ENCODE results near the gene NFYB.
A peak's percentile ranks its signal among the peaks of the same experiment; 100 is the strongest.
"Not testable (repeated sequence)": the region's sequence is repeated elsewhere in the genome, so short reads cannot be mapped to it uniquely, and the experiment has no call there.

Gene NFYB

GRCh38 chr12:104137902-104138796 is at the start of gene NFYB:
NFYB (minus strand) TSS chr12:104138210; CDS start chr12:104135453, 2,757 bp downstream.
- DNase-seq, result peak; percentile 70 to 83 (median 81)

GRCh38 chr12:104187446-104188155 is 49.6 kb upstream of the NFYB start:
- no peak for DNase-seq

- no peak for DNase-seq
Measured at GRCh38 chr12:104183443-104183842, 45.4 kb upstream of the NFYB start.

- no peak for DNase-seq
Measured at GRCh38 chr12:104182621-104183378, 44.8 kb upstream of the NFYB start.

GRCh38 chr12:104182144-104182543 is 44.1 kb upstream of the NFYB start:
- no peak for DNase-seq

GRCh38 chr12:104181313-104181712 is 43.3 kb upstream of the NFYB start:
- no peak for DNase-seq

GRCh38 chr12:104180374-104180773 is 42.4 kb upstream of the NFYB start:
- no peak for DNase-seq

GRCh38 chr12:104177663-104178501 is 39.9 kb upstream of the NFYB start:
- no peak for DNase-seq

- no peak for DNase-seq
Measured at GRCh38 chr12:104177336-104177662, 39.3 kb upstream of the NFYB start.

- no peak for DNase-seq
Measured at GRCh38 chr12:104175726-104176247, 37.8 kb upstream of the NFYB start.

GRCh38 chr12:104173804-104174203 is 35.8 kb upstream of the NFYB start:
- DNase-seq, result not testable (repeated sequence)

- DNase-seq, result no peak
Measured at GRCh38 chr12:104172570-104172947, 34.5 kb upstream of the NFYB start.

- no peak for DNase-seq
Measured at GRCh38 chr12:104171785-104172569, 34.0 kb upstream of the NFYB start.

- no peak for DNase-seq
Measured at GRCh38 chr12:104168596-104168995, 30.6 kb upstream of the NFYB start.

GRCh38 chr12:104167519-104168458 is 29.8 kb upstream of the NFYB start:
- DNase-seq, result no peak

- no peak for DNase-seq
Measured at GRCh38 chr12:104166465-104166864, 28.5 kb upstream of the NFYB start.

- no peak for DNase-seq
Measured at GRCh38 chr12:104165801-104166200, 27.8 kb upstream of the NFYB start.

- DNase-seq, result no peak
Measured at GRCh38 chr12:104164634-104165033, 26.6 kb upstream of the NFYB start.

GRCh38 chr12:104163631-104164030 is 25.6 kb upstream of the NFYB start:
- DNase-seq, result no peak

GRCh38 chr12:104163028-104163427 is 25.0 kb upstream of the NFYB start:
- not testable (repeated sequence) for DNase-seq
